Astrocyte (in vitro differentiated cells and primary cell): ENCODE data around the gene GRIK1.

Experiments
- EZH2 ChIP-seq: IDR thresholded peaks from 2 replicates; pipeline ENCODE4 v1.6.1; 2012; ENCODE audit warnings: mild to moderate bottlenecking, low read length, inconsistent platforms; ENCODE audit not compliant: insufficient read depth
- TF ChIP-seq, protein P1 (sequence below): IDR thresholded peaks from 2 replicates; pipeline ENCODE4 v1.5.1; 2011; ENCODE audit warnings: low read depth, mild to moderate bottlenecking, inconsistent platforms, low read length, moderate library complexity; ENCODE audit not compliant: insufficient read depth

DNA sequence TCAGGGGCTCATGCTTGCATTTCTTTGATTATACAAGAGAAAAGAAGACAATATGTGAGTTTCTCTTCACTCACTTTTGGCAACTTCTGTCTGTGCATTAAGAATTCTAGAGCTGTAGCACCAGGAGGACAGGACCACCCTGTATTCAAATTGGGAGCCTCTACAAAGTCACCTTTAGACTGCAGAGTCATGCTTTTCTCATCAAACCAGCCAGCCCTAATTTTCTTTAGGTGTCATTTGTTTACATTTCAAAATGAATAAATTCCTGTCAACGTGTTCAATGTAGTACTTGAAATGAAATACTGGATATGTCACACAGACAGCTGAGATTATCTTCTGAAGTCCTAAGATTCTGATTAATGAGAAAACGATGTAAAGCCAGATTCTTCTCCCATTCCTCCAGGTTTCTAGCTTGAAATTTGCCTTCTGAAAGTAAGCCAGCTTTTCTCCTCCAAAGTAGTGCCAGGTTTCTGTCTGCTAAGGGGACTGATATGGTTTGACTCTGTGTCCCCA is 177.2 kb downstream of the GRIK1 start:
- TF ChIP-seq, protein P1, sequence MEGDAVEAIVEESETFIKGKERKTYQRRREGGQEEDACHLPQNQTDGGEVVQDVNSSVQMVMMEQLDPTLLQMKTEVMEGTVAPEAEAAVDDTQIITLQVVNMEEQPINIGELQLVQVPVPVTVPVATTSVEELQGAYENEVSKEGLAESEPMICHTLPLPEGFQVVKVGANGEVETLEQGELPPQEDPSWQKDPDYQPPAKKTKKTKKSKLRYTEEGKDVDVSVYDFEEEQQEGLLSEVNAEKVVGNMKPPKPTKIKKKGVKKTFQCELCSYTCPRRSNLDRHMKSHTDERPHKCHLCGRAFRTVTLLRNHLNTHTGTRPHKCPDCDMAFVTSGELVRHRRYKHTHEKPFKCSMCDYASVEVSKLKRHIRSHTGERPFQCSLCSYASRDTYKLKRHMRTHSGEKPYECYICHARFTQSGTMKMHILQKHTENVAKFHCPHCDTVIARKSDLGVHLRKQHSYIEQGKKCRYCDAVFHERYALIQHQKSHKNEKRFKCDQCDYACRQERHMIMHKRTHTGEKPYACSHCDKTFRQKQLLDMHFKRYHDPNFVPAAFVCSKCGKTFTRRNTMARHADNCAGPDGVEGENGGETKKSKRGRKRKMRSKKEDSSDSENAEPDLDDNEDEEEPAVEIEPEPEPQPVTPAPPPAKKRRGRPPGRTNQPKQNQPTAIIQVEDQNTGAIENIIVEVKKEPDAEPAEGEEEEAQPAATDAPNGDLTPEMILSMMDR, result no peak
- TF ChIP-seq EZH2, result no peak
